Measurements from ENCODE around the gene KLHL29.

Gene KLHL29

DNA sequence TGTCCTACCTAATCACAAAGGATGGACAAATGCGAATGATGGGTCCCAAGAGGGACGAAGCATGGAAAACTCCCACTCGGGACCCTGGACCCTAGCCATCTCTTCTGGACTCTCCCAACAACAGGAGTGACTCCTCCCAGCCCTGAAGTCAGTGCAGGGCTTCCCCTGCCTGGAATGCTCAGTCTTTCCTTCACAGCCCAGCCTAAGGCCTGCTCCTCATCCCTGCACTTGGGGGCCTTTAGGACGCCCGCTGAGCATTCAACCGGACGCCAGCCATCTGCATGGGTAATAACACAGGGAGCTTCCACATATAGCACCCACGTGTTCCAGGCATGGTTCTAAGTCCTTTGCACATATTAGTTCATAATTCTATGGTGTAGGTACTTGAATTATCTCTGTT lies 237.5 kb downstream of the KLHL29 start:
- no peak for DNase-seq

DNA sequence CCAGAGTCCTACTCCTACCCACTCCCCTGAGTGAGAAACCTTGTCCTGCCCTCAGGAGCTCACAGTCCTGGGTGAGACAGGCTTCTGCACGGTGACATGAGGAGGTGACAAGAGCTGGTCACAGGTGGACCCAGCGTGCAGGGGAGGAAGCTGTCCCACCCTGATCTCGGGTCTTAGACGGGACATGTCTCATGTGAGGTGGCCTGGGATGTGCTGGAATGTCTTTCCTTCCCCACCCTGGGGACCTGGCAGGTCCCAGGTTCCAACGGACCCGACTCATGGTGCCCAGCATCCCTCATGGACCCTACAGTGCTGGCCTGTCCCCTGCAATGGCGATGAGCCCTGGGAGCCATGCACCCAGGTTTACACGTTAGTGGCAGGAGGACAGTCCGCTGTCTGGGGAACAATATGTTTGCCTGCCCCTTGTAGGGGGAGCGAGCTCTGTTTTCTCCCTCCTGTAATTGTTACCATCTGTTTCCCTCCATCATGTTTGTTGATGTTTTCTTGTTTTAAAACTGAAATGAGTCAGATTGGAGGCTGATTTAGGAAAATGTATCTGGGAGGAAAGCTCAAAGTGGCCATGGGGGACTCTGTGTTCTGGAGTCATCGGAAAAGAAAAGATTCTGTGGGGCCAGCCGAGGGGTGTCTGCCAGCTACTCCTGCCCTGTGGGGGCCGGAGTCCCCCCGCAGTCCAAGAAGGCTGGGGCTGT lies 238.1 kb downstream of the KLHL29 start:
- DNase-seq = no peak

DNA sequence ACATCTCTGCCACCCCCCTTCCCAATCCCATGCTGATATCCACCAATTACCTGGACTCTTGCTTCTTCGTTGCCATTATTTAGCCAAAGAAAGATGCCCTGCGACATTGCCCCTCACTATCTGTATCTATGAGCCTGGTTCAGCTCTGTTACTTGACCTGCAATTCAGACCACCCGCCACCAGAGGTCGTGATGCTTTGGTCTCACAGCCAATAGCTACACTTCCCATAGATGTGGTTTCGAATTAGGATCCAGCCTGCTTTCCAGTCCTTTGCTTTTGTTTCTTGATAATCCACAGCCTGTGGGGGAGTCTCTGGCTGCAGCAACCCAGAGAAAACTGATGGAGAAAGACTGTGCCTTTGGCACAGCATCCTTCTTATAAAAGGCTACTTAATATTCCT lies 239.4 kb downstream of the KLHL29 start:
- peak; percentile 56 for DNase-seq

DNA sequence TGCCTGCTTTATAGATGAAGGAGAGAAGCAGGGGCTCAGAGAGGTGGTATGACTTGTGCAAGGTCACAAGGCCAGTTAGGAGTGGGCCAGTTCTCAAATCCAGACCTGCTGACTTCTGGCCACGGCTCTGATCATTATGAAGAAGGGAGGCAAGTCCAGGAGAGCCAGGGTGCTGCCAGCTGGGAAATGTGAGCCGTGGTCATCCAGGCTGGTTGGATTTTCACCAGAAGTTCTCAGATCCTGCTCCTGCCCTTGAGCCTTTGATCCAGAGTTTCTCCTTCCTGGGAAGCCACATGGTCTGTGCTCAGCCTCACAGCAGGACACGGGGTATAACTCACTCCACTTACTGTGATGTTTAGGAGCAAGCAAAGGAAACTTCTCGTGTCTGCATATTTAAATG lies 239.9 kb downstream of the KLHL29 start:
- no peak for DNase-seq

DNA sequence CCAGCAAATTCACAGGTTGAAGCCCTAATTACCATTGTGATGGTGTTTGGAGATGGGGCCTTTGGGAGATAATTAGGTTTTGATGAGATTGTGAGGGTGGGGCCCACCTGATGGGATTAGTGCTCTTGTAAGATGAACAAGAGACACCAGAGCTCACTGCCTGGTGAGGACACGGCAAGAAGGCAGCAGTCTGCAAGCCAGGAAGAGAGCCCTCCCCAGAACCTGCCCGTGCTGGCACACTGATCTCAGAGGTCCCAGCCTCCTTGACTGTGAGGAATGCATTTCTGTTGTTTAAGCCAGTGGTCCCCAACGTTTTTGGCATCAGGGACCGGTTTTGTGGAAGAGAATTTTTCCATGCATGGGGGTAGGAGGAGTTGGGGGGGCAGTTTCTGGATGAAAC lies 240.7 kb downstream of the KLHL29 start:
- no peak for DNase-seq

DNA sequence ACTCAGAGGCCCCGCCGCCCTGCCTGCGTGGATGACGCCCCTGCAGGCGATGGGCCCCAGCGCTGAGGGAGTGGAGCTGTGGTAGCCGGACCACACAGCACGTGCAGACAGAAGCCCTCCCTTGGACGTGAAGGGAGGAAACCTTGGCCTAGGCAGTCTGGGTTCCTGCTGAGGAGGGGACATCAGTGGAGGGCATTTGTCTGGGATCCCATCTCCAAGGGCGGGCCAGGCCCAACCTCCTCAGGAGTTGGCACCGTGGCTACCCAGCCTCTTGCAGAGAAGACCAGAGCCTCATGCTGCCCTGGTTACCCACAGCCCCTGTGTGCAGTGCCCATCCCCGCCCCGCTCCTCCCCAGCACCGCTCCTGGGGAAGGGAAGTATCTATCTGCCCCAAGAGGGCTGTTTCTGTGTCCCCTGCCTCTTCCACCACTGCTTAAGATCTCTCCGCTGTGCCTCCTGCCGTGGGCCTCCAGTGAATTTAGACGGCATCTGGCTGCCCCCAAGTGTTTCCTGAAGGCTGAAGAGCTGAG lies 241.8 kb downstream of the KLHL29 start:
- no peak for DNase-seq

DNA sequence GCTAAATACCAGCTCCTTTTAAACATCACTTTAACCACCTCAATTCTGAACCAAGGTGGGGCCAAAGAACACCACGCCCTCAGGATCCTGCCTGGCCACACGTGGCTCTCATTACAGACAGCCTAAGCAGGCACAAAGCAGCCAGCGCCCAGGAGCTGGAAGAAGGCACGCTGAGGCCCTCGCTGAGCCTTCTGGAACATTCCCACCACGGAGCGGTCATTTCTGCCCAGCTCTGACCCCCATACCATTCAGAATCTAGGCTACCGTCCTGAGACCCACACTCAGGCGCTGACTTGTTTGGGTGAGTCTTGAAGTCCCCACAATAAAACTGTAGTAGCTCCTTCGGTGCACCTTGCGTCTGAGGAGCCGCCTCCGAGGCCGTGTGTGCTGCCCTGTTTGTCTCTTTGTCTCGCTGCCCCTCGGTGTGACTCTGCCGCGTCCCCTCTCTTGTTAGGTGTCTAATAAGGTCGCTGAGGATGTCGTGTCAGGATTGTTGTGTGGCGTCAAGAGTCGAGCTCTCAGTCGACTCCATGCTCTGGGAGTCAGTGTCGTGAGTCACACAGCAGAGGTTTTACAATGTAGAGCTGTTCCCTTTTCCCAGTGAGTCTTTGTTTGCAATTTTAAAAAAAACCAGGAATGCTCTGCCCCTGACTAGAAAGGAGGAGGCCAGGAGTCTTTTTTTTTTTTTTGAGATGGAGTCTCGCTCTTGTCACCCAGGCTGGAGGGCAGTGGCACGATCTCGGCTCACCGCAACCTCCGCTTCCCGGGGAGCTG lies 242.4 kb downstream of the KLHL29 start:
- DNase-seq = no peak

DNA sequence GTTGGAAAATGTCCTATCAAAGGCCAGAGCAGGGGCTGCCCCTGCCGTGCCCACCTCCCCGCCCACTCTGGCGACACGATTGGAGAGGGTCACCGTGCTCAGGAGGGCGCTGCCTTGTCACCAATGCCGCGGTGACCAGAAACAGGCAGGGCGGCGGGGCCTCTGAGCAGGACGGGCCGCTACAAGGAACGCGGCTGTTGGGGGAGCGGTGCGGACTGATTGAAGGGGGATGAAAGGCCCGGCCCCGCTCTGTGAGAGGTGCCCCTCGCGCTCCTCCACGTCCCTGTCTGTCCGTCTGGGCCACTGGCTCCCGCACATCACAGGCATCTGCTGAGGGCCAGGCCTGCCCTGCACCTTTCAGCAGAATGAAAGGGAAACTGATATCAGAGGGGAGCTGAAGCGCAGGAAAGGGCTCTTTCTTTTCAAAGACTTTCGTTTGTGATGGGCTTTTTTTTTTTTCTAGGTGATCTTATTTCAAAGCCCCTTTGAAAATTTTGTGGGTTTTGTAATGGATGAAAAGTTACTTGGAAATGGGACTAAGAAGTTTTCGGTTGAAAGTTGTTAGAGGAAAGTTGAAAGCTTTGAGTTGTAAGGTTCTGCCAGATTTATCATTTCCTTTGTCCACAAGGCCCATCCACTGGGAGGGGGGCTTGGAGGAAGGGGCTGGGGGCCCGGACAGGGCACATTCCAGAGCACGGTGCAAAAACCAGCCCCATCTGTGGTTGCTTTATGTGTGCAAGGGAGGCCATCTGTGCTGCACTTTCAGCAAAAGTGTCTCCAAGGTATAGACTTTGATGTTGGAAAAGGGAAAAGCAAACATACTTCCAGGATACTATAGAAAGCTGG lies 244.2 kb downstream of the KLHL29 start:
- no peak for DNase-seq

DNA sequence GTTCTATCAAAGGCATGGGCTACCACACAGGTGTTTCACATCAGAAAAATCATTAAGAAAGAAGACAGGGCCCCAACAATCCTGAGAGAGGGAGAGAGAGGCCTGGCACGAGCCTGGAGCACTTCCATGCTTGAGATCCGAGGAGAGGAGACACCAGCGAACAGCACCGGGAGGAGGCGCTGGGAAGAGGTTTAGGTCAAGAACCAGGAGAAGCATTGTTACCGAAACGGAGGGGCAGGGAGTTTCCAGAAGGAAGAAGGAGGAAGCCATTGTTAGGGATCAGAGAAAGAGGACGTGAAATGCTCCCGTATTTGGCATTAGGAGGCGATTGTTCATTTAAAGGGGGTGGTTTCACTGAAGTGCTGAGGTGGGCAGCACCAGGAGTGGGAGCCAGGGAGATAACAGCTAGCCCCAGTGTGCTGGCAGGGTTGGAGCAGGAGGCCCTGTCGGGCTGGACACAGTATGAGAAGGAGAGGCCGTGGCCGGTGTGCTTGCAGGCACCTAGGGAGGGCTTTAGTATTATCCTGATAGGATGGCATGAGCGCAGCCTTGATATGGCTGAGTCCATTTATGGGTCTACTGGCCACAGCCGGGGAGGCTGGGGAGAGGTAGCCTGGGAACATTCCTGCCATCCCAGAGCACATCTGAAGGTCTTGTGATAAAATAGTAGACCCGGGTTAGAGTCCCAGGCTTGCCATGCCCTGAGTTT lies 244.9 kb downstream of the KLHL29 start:
- DNase-seq = no peak

DNA sequence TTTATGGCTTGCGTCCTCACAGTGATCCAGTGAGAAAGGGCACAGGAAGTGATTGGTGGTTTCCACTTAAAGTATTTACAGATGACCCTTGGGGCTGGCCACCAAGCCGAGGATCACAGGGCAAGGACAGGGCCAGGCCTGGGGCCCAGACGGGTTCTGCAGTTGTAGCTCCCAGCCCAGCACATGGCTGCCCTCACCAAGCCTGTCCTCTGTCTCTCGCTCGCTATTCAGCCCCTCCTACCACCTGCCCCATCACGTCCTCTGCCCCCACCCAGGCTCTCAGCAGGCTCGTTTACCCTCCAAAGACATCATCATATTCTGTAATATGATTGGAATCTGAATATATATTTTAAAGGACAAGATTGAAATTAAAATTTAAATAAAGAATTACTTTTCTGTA lies 246.0 kb downstream of the KLHL29 start:
- no peak for DNase-seq

DNA sequence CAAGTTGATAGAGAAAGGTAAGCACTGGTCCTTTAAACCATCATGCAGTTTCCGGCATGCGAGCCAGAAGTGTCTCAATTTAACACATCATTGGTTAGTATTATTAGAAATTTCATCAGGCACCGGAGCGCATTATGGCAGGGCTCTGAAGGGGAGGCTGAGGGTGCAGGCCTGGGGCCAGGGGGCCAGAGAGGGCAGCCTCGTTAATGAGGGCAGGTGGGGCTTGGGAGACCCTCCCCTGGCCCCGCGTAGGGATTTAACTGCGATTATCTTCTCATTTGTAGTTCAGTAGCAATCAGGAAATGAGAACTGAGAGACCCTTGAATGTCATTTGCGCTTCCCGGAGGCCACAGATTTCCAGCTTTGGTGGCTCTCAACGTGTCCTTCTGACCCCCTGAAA lies 246.4 kb downstream of the KLHL29 start:
- no peak for DNase-seq

DNA sequence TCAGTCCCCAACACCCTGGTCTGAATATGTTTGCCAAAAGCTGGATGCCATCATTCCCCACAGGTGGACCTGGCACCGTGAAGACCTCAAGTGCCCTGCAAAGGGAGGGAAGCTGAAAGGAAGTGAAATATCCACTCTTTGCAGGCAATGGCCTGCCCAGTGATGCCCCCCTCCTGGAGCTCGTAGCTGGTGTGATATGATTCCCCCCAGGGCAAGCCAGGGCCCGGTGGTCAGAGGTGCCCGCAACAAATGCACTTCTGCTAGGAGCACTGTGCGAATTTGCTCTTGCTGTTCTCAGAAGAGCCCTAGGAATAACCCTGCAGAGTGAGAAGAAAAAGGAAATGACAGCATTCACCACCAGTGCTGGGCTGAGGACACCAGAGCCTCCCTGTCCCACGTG lies 247.4 kb downstream of the KLHL29 start:
- DNase-seq = no peak

DNA sequence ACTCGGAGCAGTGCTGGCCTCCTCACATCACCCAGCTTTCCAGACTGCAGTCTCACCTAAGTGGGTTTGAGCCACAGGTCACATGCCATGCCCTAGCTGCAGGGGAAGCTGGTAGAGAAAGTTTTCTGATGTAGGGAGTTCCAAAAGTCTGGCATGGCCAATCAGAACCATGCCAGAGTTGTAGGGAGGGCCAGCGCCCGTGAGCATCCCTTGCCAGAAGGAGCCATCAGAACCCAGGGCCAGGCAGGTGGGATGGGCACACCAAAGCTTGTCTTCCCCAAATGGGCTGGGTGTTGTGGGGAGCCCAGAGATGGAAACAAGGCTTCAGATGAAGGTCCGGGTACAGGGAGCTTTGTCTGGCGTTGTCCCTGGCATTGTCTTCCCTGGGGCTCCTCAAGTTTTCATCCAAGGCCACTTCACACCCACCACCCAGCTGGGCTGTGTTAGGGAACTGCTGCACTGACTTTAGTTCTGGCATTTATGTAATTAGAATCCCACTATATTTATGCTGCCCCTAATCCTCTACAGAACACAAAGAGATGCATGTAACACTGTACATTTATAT lies 247.9 kb downstream of the KLHL29 start:
- no peak for DNase-seq

DNA sequence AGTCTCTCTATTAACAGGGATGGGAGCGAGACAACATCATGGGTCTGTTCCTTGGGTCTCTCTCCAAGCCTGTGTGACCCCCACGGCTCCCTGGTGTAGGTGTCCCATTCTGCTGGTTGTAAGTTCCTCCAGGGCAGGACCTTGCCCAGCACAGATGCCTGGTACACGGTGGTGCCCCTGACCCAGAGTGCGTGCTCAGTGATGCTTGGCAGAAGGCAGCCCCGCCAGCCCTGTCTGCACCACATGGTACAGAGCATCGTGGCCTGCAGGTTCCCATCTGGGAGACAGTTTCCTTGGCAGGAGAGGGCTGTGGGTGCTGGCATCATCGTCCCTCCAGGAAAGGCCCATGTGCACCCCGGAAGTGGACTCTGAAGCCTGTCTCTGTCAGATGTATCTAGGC lies 249.0 kb downstream of the KLHL29 start:
- DNase-seq = no peak

DNA sequence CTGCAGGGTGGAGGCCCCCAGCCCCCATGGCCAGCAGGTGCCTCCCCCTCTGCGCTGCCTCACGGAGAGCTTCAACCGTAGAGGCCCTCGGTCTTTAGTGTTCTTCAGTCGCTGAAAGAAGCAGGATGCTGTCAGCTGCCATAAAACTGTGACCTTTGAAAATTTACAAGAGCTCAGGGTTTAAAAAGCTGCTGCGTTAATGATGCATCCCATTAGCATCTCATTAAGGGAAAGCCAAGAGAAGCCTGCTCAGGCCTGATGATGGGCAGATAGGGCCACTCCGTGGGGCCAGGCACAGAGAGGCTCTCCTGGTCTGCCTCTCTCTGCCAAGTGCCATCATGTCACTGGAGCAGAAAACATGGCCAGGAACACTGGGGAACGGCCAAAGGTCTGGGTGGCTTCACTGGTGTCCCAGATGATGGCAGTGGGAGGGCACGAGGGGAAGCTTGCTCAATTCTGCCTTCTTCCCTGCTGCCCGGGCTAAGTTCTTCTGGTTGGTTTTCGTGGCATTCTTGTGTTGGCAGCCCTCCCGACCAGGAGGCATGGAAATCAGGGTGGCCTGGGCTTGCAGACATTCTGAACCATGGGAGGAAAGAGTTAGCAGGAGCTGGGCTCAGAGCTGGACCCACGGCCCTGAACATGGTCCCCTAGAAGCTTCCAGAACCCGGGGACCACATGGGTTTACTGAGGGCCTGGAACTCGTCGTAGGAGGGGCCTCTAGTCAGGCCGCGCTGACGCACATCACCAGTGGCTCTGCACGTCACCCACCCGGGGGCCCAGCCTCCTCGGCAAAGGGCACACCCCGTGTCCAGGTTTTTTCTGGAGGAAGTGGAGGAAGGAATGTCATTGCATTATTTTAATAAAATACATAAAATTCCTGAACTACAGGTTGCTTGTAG lies 250.7 kb downstream of the KLHL29 start:
- no peak for DNase-seq

DNA sequence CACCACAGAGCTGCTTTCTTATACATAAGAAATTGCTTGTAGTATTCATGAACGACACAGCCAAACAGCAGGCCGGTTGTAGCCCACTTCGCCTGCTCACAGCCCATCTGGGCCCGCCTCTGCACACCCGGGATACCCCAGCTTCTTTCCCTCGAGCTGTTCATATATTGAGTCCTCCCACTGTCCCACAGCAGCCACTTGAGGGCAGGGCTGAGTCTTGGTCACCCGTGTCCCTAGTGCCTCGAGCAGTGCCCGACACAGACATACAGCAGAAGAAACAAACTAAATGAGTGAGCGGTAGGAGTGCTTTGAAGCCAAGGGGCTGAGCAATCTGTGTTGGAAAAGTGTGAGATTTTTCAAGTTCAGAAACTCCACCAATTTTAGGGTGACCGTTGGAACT lies 251.4 kb downstream of the KLHL29 start:
- peak; percentile 56 for DNase-seq

DNA sequence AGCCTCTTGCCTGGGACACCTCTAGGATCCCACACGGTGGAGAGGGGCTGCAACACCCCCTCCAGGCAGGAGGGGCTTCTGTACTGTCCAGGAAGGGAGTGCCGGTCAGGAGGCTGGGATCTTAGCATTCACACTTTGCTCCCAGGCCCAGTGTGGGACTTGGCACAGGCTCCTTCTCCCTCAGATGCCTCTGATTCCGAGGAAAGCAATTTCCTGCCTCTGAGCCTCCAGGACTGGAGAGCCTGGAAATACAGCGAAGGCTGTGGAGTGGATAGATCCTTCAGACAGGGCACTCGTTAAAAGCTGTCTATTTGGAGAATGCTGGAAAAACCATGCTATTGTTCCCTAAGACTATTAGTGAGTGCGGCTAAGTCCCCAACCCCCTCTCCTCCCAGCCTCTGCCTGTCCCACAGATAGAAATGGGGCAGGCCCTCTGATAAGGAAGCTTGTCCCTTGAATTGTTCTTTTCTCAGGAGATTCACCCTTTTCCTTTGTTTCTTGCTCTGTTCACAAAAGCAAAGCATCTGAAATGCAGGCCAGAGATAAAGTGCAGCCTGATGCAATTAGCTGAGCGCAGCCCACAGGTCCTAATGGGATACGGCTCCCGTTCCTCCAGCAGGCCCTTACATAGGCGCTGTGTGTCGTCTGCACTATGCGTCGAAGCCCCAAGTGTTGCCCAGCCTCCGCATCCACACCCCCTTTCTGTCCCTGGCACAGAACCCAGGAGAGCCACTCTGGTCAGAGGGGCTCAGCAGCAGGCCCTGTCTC lies 252.2 kb downstream of the KLHL29 start:
- no peak for DNase-seq

DNA sequence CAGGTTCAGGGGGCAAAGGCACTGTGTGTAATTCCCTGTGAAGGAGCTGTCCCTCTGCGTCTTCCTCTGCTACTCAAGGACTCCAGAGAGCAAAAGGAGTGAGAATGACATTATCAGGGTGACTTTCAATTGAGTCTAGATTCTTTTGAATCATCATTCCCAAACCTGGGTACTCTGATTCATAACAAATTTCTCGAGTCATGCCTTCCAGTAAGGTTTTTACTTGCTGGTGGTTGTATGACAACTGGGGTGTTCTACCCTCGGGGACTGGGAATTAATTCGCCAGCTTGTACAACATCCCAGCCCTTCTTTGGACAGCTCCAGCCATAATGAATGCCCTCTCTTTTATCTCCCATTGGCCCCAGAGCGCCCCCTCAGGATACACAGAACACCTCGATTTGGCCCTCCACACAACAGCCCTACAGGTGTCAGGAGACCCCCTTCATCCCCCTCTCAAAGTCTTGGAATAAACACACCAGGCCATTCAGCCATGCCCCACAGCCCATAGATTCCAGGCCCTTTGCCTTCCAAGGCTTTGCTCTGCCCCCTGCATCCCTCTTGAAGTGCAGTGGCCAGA lies 254.5 kb downstream of the KLHL29 start:
- no peak for DNase-seq

DNA sequence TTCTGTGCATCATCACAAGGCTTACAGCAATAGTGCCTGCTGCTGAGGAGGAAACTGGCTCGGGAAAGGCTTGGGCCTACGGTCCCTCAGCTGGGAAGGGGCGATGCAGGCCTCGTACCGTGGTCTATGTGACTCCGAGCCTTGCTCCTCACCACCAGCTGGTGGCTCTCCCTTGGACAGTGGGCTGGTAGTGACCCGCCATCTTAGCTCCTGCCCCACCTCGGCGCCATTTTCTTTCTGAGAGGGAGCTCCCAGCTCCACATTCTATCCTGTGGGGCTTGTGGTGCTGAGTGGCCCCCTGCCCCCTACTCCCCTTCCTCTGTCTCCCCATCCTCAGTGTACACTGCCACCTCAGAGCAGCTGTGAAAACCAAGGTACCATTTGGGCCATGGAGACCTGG lies 255.7 kb downstream of the KLHL29 start:
- no peak for DNase-seq

DNA sequence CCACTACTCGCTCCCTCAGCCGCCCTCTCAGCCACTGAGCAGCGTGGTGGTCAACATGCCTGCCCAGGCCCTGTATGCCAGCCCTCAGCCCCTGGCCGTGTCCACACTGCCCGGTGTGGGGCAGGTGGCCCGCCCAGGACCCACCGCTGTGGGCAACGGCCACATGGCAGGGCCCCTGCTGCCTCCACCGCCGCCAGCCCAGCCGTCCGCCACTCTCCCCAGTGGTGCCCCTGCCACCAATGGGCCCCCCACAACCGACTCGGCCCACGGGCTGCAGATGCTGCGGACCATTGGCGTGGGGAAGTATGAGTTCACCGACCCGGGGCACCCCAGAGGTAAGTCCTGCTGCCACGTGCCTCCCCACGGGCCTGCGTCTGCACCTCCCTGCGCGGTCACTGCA lies 257.5 kb downstream of the KLHL29 start:
- DNase-seq = no peak
